A549 (cell line): ENCODE data around the gene SEPTIN2.

ENCODE experiments used
- CBX2 ChIP-seq: fragments of 200-600 bp; sonication (generic); IDR thresholded peaks from 2 replicates; pipeline ENCODE4 v1.6.1; 2016; ENCODE audit warnings: low read depth, mild to moderate bottlenecking, borderline replicate concordance
- CEBPB ChIP-seq, 2 experiments: fragments of >200 bp in 1 of 2; sonication (Bioruptor Twin) in 1 of 2; formaldehyde crosslinking in 1 of 2; IDR thresholded peaks; 2 replicates each; pipeline ENCODE4 v1.6.1; 2012 to 2016
- EP300 ChIP-seq, 2 experiments: fragments of >200 bp; sonication (Bioruptor Twin); formaldehyde crosslinking; IDR thresholded peaks; 2 replicates in 1 of 2; 3 replicates in 1 of 2; pipeline ENCODE4 v1.6.1; 2016 to 2017
- NFE2L2 ChIP-seq: fragments of 150-350 bp; conservative IDR thresholded peaks from 2 replicates; pipeline ENCODE4 v1.6.1; 2014; ENCODE audit warnings: low read length
- NPAS2 ChIP-seq: fragments of 250-450 bp; sonication (Bioruptor Pico); IDR thresholded peaks from 2 replicates; pipeline ENCODE4 v1.8.0; 2022; ENCODE audit warnings: mild to moderate bottlenecking, moderate library complexity, borderline replicate concordance
- PHF8 ChIP-seq: fragments of 200-600 bp; sonication (generic); IDR thresholded peaks from 2 replicates; pipeline ENCODE4 v1.6.1; 2016; ENCODE audit warnings: low read depth, mild to moderate bottlenecking, antibody characterized with exemption, moderate library complexity, borderline replicate concordance
- POLR2A ChIP-seq: IDR thresholded peaks from 2 replicates; pipeline ENCODE4 v1.6.1; 2012; ENCODE audit warnings: mild to moderate bottlenecking, low read length
- SMC3 ChIP-seq: fragments of >200 bp; sonication (Bioruptor Twin); formaldehyde crosslinking; IDR thresholded peaks from 3 replicates; pipeline ENCODE4 v1.6.1; 2018; ENCODE audit warnings: inconsistent platforms
- TF ChIP-seq, protein P1 (sequence below): fragments of >200 bp; sonication (Bioruptor Twin); formaldehyde crosslinking; IDR thresholded peaks from 3 replicates; pipeline ENCODE4 v1.5.1; 2016
- TF ChIP-seq, protein P2 (sequence below): fragments of 450-650 bp; IDR thresholded peaks from 2 replicates; pipeline ENCODE4 v1.6.1; 2014; ENCODE audit warnings: antibody characterized with exemption
- TF ChIP-seq, protein P3 (sequence below): fragments of 250-450 bp; sonication (Bioruptor Pico); IDR thresholded peaks from 2 replicates; pipeline ENCODE4 v1.5.0; 2021; ENCODE audit warnings: mild to moderate bottlenecking, moderate library complexity, borderline replicate concordance
- TF ChIP-seq, protein P4 (sequence below): IDR thresholded peaks from 2 replicates; pipeline ENCODE4 v1.6.1; 2012

DNA sequence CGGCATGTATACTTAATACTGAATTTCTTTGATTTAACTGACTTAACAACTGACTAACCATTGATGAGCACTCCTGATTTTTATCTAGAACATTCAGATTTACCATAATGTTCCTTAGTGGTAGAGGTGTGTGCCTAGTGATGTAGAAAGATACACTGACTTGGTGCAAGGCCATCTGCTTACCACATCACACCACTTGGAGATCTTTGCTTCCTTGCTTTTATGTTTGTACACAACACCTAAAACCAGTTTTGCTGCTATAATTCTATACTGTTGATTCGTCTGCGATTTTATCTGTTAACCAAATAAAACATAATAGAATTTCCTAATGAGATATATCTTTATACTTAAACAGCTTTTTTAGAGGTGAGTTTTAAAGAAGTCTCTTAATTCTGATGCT lies 36.5 kb downstream of the SEPTIN2 start:
- TF ChIP-seq POLR2A (no peak), EP300 (IDR thresholded peaks at IDR 0.05) (no peak), SMC3 (no peak), NPAS2 (CRISPR knock-in tag) (no peak), CEBPB (IDR thresholded peaks at IDR 0.05) (no peak), PHF8 (no peak), CBX2 (no peak), NFE2L2 (no peak)
- TF ChIP-seq, protein P1, sequence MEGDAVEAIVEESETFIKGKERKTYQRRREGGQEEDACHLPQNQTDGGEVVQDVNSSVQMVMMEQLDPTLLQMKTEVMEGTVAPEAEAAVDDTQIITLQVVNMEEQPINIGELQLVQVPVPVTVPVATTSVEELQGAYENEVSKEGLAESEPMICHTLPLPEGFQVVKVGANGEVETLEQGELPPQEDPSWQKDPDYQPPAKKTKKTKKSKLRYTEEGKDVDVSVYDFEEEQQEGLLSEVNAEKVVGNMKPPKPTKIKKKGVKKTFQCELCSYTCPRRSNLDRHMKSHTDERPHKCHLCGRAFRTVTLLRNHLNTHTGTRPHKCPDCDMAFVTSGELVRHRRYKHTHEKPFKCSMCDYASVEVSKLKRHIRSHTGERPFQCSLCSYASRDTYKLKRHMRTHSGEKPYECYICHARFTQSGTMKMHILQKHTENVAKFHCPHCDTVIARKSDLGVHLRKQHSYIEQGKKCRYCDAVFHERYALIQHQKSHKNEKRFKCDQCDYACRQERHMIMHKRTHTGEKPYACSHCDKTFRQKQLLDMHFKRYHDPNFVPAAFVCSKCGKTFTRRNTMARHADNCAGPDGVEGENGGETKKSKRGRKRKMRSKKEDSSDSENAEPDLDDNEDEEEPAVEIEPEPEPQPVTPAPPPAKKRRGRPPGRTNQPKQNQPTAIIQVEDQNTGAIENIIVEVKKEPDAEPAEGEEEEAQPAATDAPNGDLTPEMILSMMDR, result no peak
- TF ChIP-seq, protein P2, sequence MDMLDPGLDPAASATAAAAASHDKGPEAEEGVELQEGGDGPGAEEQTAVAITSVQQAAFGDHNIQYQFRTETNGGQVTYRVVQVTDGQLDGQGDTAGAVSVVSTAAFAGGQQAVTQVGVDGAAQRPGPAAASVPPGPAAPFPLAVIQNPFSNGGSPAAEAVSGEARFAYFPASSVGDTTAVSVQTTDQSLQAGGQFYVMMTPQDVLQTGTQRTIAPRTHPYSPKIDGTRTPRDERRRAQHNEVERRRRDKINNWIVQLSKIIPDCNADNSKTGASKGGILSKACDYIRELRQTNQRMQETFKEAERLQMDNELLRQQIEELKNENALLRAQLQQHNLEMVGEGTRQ, result no peak
- TF ChIP-seq, protein P3, sequence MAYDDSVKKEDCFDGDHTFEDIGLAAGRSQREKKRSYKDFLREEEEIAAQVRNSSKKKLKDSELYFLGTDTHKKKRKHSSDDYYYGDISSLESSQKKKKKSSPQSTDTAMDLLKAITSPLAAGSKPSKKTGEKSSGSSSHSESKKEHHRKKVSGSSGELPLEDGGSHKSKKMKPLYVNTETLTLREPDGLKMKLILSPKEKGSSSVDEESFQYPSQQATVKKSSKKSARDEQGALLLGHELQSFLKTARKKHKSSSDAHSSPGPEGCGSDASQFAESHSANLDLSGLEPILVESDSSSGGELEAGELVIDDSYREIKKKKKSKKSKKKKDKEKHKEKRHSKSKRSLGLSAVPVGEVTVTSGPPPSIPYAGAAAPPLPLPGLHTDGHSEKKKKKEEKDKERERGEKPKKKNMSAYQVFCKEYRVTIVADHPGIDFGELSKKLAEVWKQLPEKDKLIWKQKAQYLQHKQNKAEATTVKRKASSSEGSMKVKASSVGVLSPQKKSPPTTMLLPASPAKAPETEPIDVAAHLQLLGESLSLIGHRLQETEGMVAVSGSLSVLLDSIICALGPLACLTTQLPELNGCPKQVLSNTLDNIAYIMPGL (CRISPR knock-in tag), result no peak
- TF ChIP-seq, protein P4, sequence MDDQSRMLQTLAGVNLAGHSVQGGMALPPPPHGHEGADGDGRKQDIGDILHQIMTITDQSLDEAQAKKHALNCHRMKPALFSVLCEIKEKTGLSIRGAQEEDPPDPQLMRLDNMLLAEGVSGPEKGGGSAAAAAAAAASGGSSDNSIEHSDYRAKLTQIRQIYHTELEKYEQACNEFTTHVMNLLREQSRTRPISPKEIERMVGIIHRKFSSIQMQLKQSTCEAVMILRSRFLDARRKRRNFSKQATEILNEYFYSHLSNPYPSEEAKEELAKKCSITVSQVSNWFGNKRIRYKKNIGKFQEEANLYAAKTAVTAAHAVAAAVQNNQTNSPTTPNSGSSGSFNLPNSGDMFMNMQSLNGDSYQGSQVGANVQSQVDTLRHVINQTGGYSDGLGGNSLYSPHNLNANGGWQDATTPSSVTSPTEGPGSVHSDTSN, result no peak
